HG03045 (cell line): ENCODE data around the gene C1QTNF9.
A peak's percentile ranks its signal among the peaks of the same experiment; 100 is the strongest.
"Not testable (repeated sequence)": the region's sequence is repeated elsewhere in the genome, so short reads cannot be mapped to it uniquely, and the experiment has no call there.

Experiments used
- ATAC-seq: cut with Tn5 transposase; IDR thresholded peaks from one replicate; pipeline ENCODE4 v1.9.1; 2021; ENCODE audit warnings: mild to moderate bottlenecking, moderate library complexity; ENCODE audit not compliant: unreplicated experiment

C1QTNF9 gene

GRCh38 chr13:24309300-24309699 is at the start of gene C1QTNF9:
Gene C1QTNF9, plus strand, starts transcription at chr13:24309580. Its CDS starts 6,424 bp downstream, at chr13:24316004.
- ATAC-seq: not testable (repeated sequence)

- ATAC-seq: no peak
Measured at GRCh38 chr13:24261566-24261965, 47.8 kb upstream of the C1QTNF9 start.

GRCh38 chr13:24263632-24264031 is 45.7 kb upstream of the C1QTNF9 start:
- ATAC-seq: no peak

- ATAC-seq: no peak
Measured at GRCh38 chr13:24264976-24265375, 44.4 kb upstream of the C1QTNF9 start.

GRCh38 chr13:24265453-24265852 is 43.9 kb upstream of the C1QTNF9 start:
- no peak for ATAC-seq

GRCh38 chr13:24267274-24267673 is 42.1 kb upstream of the C1QTNF9 start:
- ATAC-seq: no peak

GRCh38 chr13:24267801-24268200 is 41.6 kb upstream of the C1QTNF9 start:
- no peak for ATAC-seq

GRCh38 chr13:24269821-24270220 is 39.6 kb upstream of the C1QTNF9 start:
- ATAC-seq: no peak

GRCh38 chr13:24270639-24271141 is 38.7 kb upstream of the C1QTNF9 start:
- ATAC-seq: peak; percentile 61

GRCh38 chr13:24271231-24271600 is 38.2 kb upstream of the C1QTNF9 start:
- ATAC-seq: no peak

- ATAC-seq: peak; percentile 47
Measured at GRCh38 chr13:24271601-24272451, 37.6 kb upstream of the C1QTNF9 start.

- no peak for ATAC-seq
Measured at GRCh38 chr13:24272452-24273161, 36.8 kb upstream of the C1QTNF9 start.

- ATAC-seq: no peak
Measured at GRCh38 chr13:24273926-24274325, 35.5 kb upstream of the C1QTNF9 start.

- ATAC-seq: peak; percentile 59
Measured at GRCh38 chr13:24274452-24275021, 34.8 kb upstream of the C1QTNF9 start.

- ATAC-seq: no peak
Measured at GRCh38 chr13:24275041-24275440, 34.3 kb upstream of the C1QTNF9 start.

GRCh38 chr13:24276306-24276705 is 33.1 kb upstream of the C1QTNF9 start:
- no peak for ATAC-seq

GRCh38 chr13:24276861-24277260 is 32.5 kb upstream of the C1QTNF9 start:
- no peak for ATAC-seq

GRCh38 chr13:24277761-24278160 is 31.6 kb upstream of the C1QTNF9 start:
- ATAC-seq: no peak

GRCh38 chr13:24279327-24280110 is 29.9 kb upstream of the C1QTNF9 start:
- ATAC-seq: no peak

- ATAC-seq: no peak
Measured at GRCh38 chr13:24280720-24281119, 28.7 kb upstream of the C1QTNF9 start.
